ENCODE measurements around the gene C3AR1.
"Not testable (repeated sequence)": the region's sequence is repeated elsewhere in the genome, so short reads cannot be mapped to it uniquely, and the experiment has no call there.

C3AR1 gene

GRCh38 chr12:8032242-8033152 is 33.7 kb downstream of the C3AR1 start, which contains the start of gene FOXJ2:
TSS of gene FOXJ2 (plus strand) at chr12:8032716. CDS start at chr12:8039833, 7,117 bp downstream.
- Histone ChIP-seq H3K14ac (ENCODE audit: low read length in 2 of 2) (peak within 1 kb of the TSS in 1 of 2 experiments; percentile 86), H2BK12ac (ENCODE audit: low read length in 2 of 2) (peak within 1 kb of the TSS; percentile 59 to 80), H2AFZ (ENCODE audit: low read depth, low read length) (peak within 1 kb of the TSS; percentile 91), H3K9ac (ENCODE audit: low read length) (peak within 1 kb of the TSS; percentile 96), H3K9me3 (ENCODE audit: control insufficient read depth, low read length) (no peaks in the 10 kb centered on the region), H3K4me3 (ENCODE audit: insufficient read depth in 1 of 2, low read depth in 1 of 2, low read length in 2 of 2) (peak within 1 kb of the TSS; percentile 82 to 89), H3K36me3 (ENCODE audit: control insufficient read depth in 1 of 2, insufficient read depth in 2 of 2, low read depth in 1 of 2, low read length in 2 of 2) (peaks cover 3 to 11% of the 10 kb centered on the region in 2 experiments), H2BK120ac (ENCODE audit: low read depth, low read length) (peak within 1 kb of the TSS; percentile 66), H2BK5ac (ENCODE audit: low read depth, low read length, poor library complexity, severe bottlenecking) (peak within 1 kb of the TSS; percentile 67), H4K8ac (ENCODE audit: low read length) (peak within 1 kb of the TSS; percentile 81), H3K23ac (ENCODE audit: low read length in 2 of 2) (peak within 1 kb of the TSS in 1 of 2 experiments; percentile 97), H2BK15ac (ENCODE audit: low read depth, poor library complexity, severe bottlenecking) (peak within 1 kb of the TSS; percentile 87), H3K18ac (ENCODE audit: low read depth in 1 of 2, low read length in 2 of 2) (peak within 1 kb of the TSS; percentile 83 to 98), H3K27me3 (ENCODE audit: control insufficient read depth in 1 of 2, insufficient read depth in 1 of 2, low read length in 2 of 2) (no peaks in the 10 kb centered on the region), H3K79me1 (replicated peaks; ENCODE audit: low read length, poor library complexity, severe bottlenecking) (peaks cover 26% of the 10 kb centered on the region), H3K4me2 (ENCODE audit: low read length, poor library complexity, severe bottlenecking) (peak within 1 kb of the TSS; percentile 94), H3K4me1 (ENCODE audit: control insufficient read depth, insufficient read depth, low read depth, low read length) (peaks cover 14% of the 10 kb centered on the region), H2AK5ac (ENCODE audit: low read length, severe bottlenecking) (no peak within 1 kb of the TSS), H4K91ac (ENCODE audit: low read length) (peak within 1 kb of the TSS; percentile 77), H3K27ac (ENCODE audit: low read length, poor library complexity, severe bottlenecking) (peak within 1 kb of the TSS; percentile 19), H3K4ac (ENCODE audit: low read depth in 1 of 2, low read length in 2 of 2) (peak within 1 kb of the TSS; percentile 79 to 95)
- peak; percentile 73 for DNase-seq
- WGBS = 1% methylated on average over 52 of the region's 93 CpGs

GRCh38 chr12:8031872-8032241 is 34.3 kb downstream of the C3AR1 start:
- peak overlapping the region; percentile 96 for H3K9ac ChIP-seq (ENCODE audit: low read length)
- H3K79me1 ChIP-seq (replicated peaks; ENCODE audit: low read length, poor library complexity, severe bottlenecking) = peaks cover 21% of the 10 kb centered on the region
- H2AK5ac ChIP-seq (ENCODE audit: low read length, severe bottlenecking) = no peak overlapping the region
- peak overlapping the region in 1 of 2 experiments; percentile 89 for H3K4me3 ChIP-seq (ENCODE audit: insufficient read depth in 1 of 2, low read depth in 1 of 2, low read length in 2 of 2)
- H4K91ac ChIP-seq (ENCODE audit: low read length) = no peak overlapping the region
- no peak for DNase-seq
- H3K36me3 ChIP-seq (ENCODE audit: control insufficient read depth in 1 of 2, insufficient read depth in 2 of 2, low read depth in 1 of 2, low read length in 2 of 2) = peaks cover 3 to 7% of the 10 kb centered on the region in 2 experiments
- H3K9me3 ChIP-seq (ENCODE audit: control insufficient read depth, low read length) = no peaks in the 10 kb centered on the region
- H3K18ac ChIP-seq (ENCODE audit: low read depth in 1 of 2, low read length in 2 of 2) = peak overlapping the region in 1 of 2 experiments; percentile 19
- peaks cover 14% of the 10 kb centered on the region for H3K4me1 ChIP-seq (ENCODE audit: control insufficient read depth, insufficient read depth, low read depth, low read length)
- H3K4ac ChIP-seq (ENCODE audit: low read depth in 1 of 2, low read length in 2 of 2) = no peak overlapping the region
- H3K27ac ChIP-seq (ENCODE audit: low read length, poor library complexity, severe bottlenecking) = no peak overlapping the region
- WGBS = 75% methylated on average over 2 of the region's 5 CpGs
- H2BK5ac ChIP-seq (ENCODE audit: low read depth, low read length, poor library complexity, severe bottlenecking) = no peak overlapping the region
- H3K27me3 ChIP-seq (ENCODE audit: control insufficient read depth in 1 of 2, insufficient read depth in 1 of 2, low read length in 2 of 2) = no peaks in the 10 kb centered on the region
- no peak overlapping the region for H2BK120ac ChIP-seq (ENCODE audit: low read depth, low read length)
- peak overlapping the region; percentile 94 for H3K4me2 ChIP-seq (ENCODE audit: low read length, poor library complexity, severe bottlenecking)
- no peak overlapping the region for H2AFZ ChIP-seq (ENCODE audit: low read depth, low read length)
- H3K14ac ChIP-seq (ENCODE audit: low read length in 2 of 2) = no peak overlapping the region
- H3K23ac ChIP-seq (ENCODE audit: low read length in 2 of 2) = no peak overlapping the region
- H2BK12ac ChIP-seq (ENCODE audit: low read length in 2 of 2) = no peak overlapping the region
- H2BK15ac ChIP-seq (ENCODE audit: low read depth, poor library complexity, severe bottlenecking) = no peak overlapping the region
- H4K8ac ChIP-seq (ENCODE audit: low read length) = no peak overlapping the region

GRCh38 chr12:8031017-8031416 is 35.1 kb downstream of the C3AR1 start:
- not testable (repeated sequence) for H3K9me3 ChIP-seq (ENCODE audit: control insufficient read depth, low read length); H2BK120ac ChIP-seq (ENCODE audit: low read depth, low read length); H2BK15ac ChIP-seq (ENCODE audit: low read depth, poor library complexity, severe bottlenecking); H3K4me2 ChIP-seq (ENCODE audit: low read length, poor library complexity, severe bottlenecking); H2BK5ac ChIP-seq (ENCODE audit: low read depth, low read length, poor library complexity, severe bottlenecking); H3K27me3 ChIP-seq (ENCODE audit: control insufficient read depth in 1 of 2, insufficient read depth in 1 of 2, low read length in 2 of 2); H3K18ac ChIP-seq (ENCODE audit: low read depth in 1 of 2, low read length in 2 of 2); H2AK5ac ChIP-seq (ENCODE audit: low read length, severe bottlenecking); H3K9ac ChIP-seq (ENCODE audit: low read length); H3K4ac ChIP-seq (ENCODE audit: low read depth in 1 of 2, low read length in 2 of 2); H3K4me3 ChIP-seq (ENCODE audit: insufficient read depth in 1 of 2, low read depth in 1 of 2, low read length in 2 of 2); H4K91ac ChIP-seq (ENCODE audit: low read length); H2AFZ ChIP-seq (ENCODE audit: low read depth, low read length); H3K36me3 ChIP-seq (ENCODE audit: control insufficient read depth in 1 of 2, insufficient read depth in 2 of 2, low read depth in 1 of 2, low read length in 2 of 2); H2BK12ac ChIP-seq (ENCODE audit: low read length in 2 of 2); H3K14ac ChIP-seq (ENCODE audit: low read length in 2 of 2); H3K27ac ChIP-seq (ENCODE audit: low read length, poor library complexity, severe bottlenecking); H3K23ac ChIP-seq (ENCODE audit: low read length in 2 of 2); DNase-seq; H4K8ac ChIP-seq (ENCODE audit: low read length)
- Histone ChIP-seq H3K79me1 (replicated peaks; ENCODE audit: low read length, poor library complexity, severe bottlenecking) (peaks cover 21% of the 10 kb centered on the region), H3K4me1 (ENCODE audit: control insufficient read depth, insufficient read depth, low read depth, low read length) (peaks cover 14% of the 10 kb centered on the region)
- WGBS = 99% methylated on average over 22 of the region's 23 CpGs

- WGBS = 80% methylated on average over 3 of the region's 3 CpGs
- Histone ChIP-seq H2BK5ac (ENCODE audit: low read depth, low read length, poor library complexity, severe bottlenecking) (no peak overlapping the region), H3K36me3 (ENCODE audit: control insufficient read depth in 1 of 2, insufficient read depth in 2 of 2, low read depth in 1 of 2, low read length in 2 of 2) (no peaks in the 10 kb centered on the region)
Measured at GRCh38 chr12:8030189-8030588, 36.0 kb downstream of the C3AR1 start.

More at GRCh38 chr12:8030189-8030588, 36.0 kb downstream of the C3AR1 start:
- H3K9me3 ChIP-seq (ENCODE audit: control insufficient read depth, low read length) = no peaks in the 10 kb centered on the region
- H3K27me3 ChIP-seq (ENCODE audit: control insufficient read depth in 1 of 2, insufficient read depth in 1 of 2, low read length in 2 of 2) = no peaks in the 10 kb centered on the region
- no peak for DNase-seq
- no peak overlapping the region for H4K91ac ChIP-seq (ENCODE audit: low read length)
- H3K4me1 ChIP-seq (ENCODE audit: control insufficient read depth, insufficient read depth, low read depth, low read length) = peaks cover 13% of the 10 kb centered on the region
- no peak overlapping the region for H2AK5ac ChIP-seq (ENCODE audit: low read length, severe bottlenecking)
- no peak overlapping the region for H3K27ac ChIP-seq (ENCODE audit: low read length, poor library complexity, severe bottlenecking)
- H3K18ac ChIP-seq (ENCODE audit: low read depth in 1 of 2, low read length in 2 of 2) = no peak overlapping the region
- H2AFZ ChIP-seq (ENCODE audit: low read depth, low read length) = no peak overlapping the region
- no peak overlapping the region for H2BK12ac ChIP-seq (ENCODE audit: low read length in 2 of 2)
- no peak overlapping the region for H3K23ac ChIP-seq (ENCODE audit: low read length in 2 of 2)
- H3K4ac ChIP-seq (ENCODE audit: low read depth in 1 of 2, low read length in 2 of 2) = no peak overlapping the region
- no peak overlapping the region for H3K4me2 ChIP-seq (ENCODE audit: low read length, poor library complexity, severe bottlenecking)
- H2BK120ac ChIP-seq (ENCODE audit: low read depth, low read length) = no peak overlapping the region
- no peak overlapping the region for H4K8ac ChIP-seq (ENCODE audit: low read length)
- no peak overlapping the region for H2BK15ac ChIP-seq (ENCODE audit: low read depth, poor library complexity, severe bottlenecking)
- H3K9ac ChIP-seq (ENCODE audit: low read length) = no peak overlapping the region
- H3K79me1 ChIP-seq (replicated peaks; ENCODE audit: low read length, poor library complexity, severe bottlenecking) = peaks cover 20% of the 10 kb centered on the region
- no peak overlapping the region for H3K14ac ChIP-seq (ENCODE audit: low read length in 2 of 2)
- H3K4me3 ChIP-seq (ENCODE audit: insufficient read depth in 1 of 2, low read depth in 1 of 2, low read length in 2 of 2) = no peak overlapping the region
